DMS53 treated with DMSO at 0.1 percent for 48 hours (cell line): ENCODE measurements around the gene PPP4R1.

Source experiments
- DNase-seq: peaks from one replicate; lab custom pipeline; 2025; ENCODE audit not compliant: unreplicated experiment; lab: John Stamatoyannopoulos, UW

PPP4R1 gene

GRCh38 chr18:9596226-9596625 lies 18.1 kb downstream of the PPP4R1 start:
- no peak for DNase-seq

- no peak for DNase-seq
Observed at GRCh38 chr18:9594823-9595596, 19.3 kb downstream of the PPP4R1 start.

DNA sequence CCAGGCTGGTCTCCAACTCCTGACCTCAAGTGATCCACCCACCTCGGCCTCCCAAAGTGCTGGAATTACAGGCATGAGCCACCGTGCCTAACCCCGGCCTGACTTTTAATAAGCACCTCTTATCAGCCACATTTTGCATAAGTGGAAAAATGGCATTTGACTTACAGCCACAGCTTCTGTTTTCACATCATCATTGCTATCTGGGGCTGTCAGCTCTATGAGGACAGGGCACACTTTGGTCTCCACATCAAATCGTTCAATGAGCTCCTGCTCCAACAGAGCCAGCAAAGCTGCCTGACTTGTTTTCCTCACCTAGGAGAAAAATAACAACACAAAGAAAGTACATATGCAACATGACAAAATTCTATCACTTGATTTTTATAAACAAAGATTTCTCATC lies 26.4 kb downstream of the PPP4R1 start:
- no peak for DNase-seq

DNA sequence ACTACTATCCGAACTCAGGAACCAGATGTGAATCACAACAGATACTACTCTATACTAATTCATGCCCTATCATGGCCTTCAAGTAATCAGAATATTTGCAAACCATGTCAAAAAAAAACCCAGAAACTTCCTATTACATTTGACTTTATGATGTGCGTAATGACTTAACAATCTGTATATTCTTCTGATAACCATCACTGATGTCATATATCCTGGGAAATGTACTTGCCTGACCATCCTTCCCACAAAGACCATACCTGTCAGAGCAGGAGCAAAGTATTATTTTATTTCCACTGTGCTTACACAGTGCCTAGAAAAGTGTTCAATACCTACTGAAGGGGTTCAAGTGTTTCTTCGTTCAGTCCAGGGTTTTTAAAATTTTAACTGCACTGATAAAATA lies 27.5 kb downstream of the PPP4R1 start:
- DNase-seq = no peak

GRCh38 chr18:9581667-9582066 lies 32.7 kb downstream of the PPP4R1 start:
- DNase-seq = no peak

GRCh38 chr18:9578306-9578705 lies 36.1 kb downstream of the PPP4R1 start:
- DNase-seq = no peak

- DNase-seq = no peak
Observed at GRCh38 chr18:9577361-9577760, 37.0 kb downstream of the PPP4R1 start.

DNA sequence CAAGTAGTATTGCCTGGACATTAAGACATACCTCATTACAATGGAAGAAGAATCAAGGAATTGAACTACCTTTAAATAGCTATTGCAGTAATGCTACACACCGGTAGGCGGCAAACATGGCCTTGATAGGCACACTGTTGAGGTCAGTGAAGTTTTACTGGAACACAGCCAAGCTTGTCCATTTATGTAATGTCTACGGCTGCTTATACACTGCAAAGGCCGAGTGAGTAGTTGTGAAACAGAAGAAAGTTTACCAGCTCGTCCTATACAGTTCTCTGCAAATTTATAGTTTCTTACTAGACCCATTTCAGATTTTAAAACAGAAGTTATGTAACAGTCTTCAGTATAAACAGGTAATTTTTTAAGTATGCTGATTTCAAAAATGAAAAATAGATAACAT lies 38.8 kb downstream of the PPP4R1 start:
- DNase-seq = peak; percentile 99

GRCh38 chr18:9574473-9575115 lies 39.8 kb downstream of the PPP4R1 start:
- no peak for DNase-seq

GRCh38 chr18:9571546-9571945 lies 42.8 kb downstream of the PPP4R1 start:
- no peak for DNase-seq

DNA sequence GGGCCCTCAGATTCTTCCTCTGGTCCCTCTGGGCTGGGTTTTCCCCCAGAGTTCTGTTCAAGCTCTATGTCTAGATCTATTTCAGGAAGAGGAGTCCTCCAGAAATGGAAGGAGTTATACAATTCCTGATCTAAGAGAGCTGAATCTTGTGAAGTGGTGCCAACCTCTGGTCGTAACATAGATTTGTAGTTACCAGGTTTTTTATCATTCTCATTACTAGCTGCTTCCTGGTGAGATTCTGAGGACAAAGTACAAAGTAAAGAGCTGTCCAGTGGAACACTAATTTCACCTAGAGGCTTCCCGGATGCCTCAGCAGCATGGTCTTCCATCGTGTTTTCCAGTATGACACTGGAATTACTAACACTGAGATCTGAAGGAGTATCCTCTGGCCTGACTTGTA lies 44.1 kb downstream of the PPP4R1 start:
- no peak for DNase-seq

GRCh38 chr18:9569178-9569577 lies 45.2 kb downstream of the PPP4R1 start:
- no peak for DNase-seq

DNA sequence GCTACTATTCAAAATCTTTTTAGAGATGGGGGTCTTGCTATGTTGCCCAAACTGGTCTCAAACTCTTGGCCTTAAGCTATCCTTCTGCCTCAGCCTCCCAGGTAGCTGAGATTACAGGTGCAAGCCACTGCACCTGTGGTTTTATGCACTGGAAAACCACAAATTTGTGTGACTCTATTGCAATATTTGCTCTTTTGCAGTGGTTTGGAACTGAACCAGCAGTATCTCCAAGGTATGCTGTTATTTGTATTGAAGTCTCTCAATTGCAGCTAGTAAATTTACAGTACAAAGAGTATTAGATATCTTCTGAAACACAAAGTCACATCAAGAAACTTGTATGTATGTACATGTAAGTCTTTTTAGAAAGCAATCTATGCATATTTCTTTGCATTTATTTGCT lies 46.2 kb downstream of the PPP4R1 start:
- DNase-seq = no peak

GRCh38 chr18:9565407-9565806 lies 49.0 kb downstream of the PPP4R1 start:
- DNase-seq = no peak

DNA sequence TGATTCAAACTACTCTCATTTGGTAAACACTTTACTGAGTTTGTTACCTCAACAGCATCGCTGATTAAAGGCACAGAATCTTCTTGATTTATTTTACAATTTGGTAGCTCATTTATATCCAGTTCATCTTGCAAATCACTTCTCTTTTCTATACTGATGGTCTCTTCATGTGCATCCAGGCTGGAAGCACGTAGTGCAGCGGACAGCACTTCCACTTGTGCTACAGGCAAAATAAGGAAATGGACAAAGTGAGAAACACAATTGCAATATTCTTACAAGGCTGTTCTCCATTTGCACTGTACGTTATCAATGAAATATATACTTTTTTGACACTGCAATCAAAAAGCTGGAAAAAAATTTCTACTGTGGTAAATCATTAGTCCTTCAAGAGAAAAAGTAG lies 51.0 kb downstream of the PPP4R1 start:
- DNase-seq = no peak

DNA sequence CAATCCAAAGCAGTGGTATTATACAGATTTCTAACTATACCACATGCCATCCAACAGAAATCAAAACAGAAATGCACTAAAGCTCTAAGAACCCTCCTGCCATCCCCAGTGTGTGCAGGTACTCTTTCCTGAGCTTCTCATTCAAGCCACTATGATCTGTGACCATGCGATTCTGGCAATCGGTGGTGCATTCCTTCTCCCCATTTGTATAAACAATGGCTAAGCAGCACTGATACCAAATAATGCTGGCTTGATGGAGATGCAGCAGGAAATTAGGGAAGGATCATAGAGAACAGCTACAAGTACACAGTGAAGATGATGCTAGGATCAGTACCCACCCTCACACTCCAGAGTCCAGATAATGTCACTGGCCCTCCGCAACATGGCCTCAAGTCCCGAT lies 51.8 kb downstream of the PPP4R1 start:
- DNase-seq = no peak

- no peak for DNase-seq
Observed at GRCh38 chr18:9561759-9562158, 52.6 kb downstream of the PPP4R1 start.

DNA sequence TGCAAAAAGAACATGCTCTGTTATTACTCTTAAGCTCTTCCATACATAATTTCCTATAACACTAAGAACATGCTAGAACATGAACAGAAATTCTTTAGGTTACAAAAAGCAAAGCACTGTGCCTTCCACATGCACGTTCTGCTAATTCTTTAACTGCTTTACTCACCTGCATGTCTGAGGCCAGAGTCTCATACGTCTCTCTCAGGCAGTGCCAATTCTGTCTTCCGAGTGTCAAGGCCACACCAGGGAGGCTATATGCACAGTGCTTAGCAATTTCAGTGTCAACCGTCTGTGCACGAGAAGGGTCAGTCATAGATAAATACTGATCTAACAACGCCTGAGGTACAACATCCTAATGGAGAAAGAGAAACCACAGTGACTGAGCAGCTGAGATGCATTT lies 55.1 kb downstream of the PPP4R1 start:
- no peak for DNase-seq

- no peak for DNase-seq
Observed at GRCh38 chr18:9558387-9559064, 55.8 kb downstream of the PPP4R1 start.

DNA sequence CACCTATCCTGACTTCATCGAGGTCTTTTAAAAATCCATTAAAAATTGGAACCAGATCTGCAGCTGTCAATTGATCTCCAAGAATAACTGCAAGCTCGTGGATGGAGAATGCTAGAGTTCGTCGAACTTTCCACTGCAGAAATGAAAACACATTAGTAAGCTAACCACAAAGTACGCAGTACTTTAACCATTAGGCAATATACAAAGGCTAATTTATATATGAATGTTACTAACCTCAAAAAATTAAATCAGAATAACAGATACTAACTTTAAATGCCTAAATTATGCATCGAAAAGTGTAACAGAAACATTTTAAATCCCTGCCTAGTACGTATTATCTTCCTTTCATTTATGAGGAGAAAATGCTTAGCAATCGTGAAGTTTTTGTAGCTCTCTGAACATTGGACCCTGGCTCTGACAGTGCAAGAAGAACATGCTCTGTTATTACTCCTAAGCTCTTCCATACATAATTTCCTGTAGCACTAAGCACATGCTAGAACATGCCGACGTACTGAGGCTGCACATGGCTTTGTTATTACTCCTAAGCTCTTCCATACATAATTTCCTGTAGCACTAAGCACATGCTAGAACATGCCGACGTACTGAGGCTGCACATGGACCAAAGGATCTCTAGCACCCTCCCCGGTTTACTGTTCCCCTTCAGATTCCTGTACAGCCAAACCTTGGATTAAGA lies 57.0 kb downstream of the PPP4R1 start:
- DNase-seq = no peak

- DNase-seq = no peak
Observed at GRCh38 chr18:9552616-9553015, 61.7 kb downstream of the PPP4R1 start.

DNA sequence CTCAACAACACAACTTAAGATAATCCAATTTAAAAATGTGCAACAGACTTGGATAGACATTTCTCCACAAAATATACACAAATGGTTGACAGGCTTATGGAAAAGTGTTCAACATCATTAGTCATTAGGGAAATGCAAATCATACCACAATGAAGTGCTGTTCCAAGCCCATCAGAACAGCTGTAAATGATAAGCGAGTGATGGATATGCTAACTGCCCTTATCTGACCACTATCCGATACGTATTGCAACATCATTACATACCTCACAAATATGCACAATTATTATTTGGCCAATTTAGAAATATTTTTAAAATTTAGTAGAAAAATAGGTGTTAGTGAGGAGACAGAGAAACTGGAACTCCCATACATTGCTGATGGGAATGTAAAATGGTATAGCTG lies 62.2 kb downstream of the PPP4R1 start:
- DNase-seq = no peak
